Heart right ventricle (tissue), 16 donors: ENCODE measurements around the gene IGFL4. TPM values are rescaled to one million over a fixed set of nuclear protein-coding genes. Genes with fewer than 3 reads are reported as not detected.
A peak's percentile ranks its signal among the peaks of the same experiment; 100 is the strongest.

ENCODE experiments used
- ATAC-seq, 8 donors: fragments of 200-7000 bp; cut with Tn5 transposase; one replicate each; pipeline ENCODE4 v1.9.1; 2020; ENCODE audit warnings: mild to moderate bottlenecking in 8 of 8, moderate library complexity in 8 of 8, moderate number of reproducible peaks in 1 of 8
- DNase-seq, 2 donors: peaks; one replicate each; pipeline ENCODE4 v3.0.0-alpha.2; 2020
- H3K27ac ChIP-seq, 10 donors: fragments of 200-600 bp; sonication (generic) in 2 of 10; one replicate each; pipeline versions ENCODE4 v1.5.0 to v1.8.0; 2020 to 2022; ENCODE audit warnings: mild to moderate bottlenecking in 3 of 10
- H3K27me3 ChIP-seq, 7 donors: fragments of 200-600 bp; one replicate each; pipeline ENCODE4 v1.8.0; 2021 to 2022; ENCODE audit warnings: mild to moderate bottlenecking in 2 of 7
- H3K36me3 ChIP-seq, 9 donors: fragments of 200-600 bp; sonication (generic) in 1 of 9; one replicate each; pipeline versions ENCODE4 v1.5.0 to v1.8.0; 2020 to 2022; ENCODE audit warnings: mild to moderate bottlenecking in 2 of 9
- H3K4me1 ChIP-seq, 9 donors: fragments of 200-600 bp; sonication (generic) in 1 of 9; one replicate each; pipeline versions ENCODE4 v1.5.0 to v1.8.0; 2020 to 2022; ENCODE audit warnings: mild to moderate bottlenecking in 4 of 9
- H3K4me3 ChIP-seq, 10 donors: fragments of 200-600 bp; sonication (generic) in 2 of 10; one replicate each; pipeline versions ENCODE4 v1.5.0 to v1.8.0; 2020 to 2022; ENCODE audit warnings: mild to moderate bottlenecking in 7 of 10, moderate library complexity in 2 of 10
- H3K9me3 ChIP-seq, 11 donors: fragments of 200-600 bp in 10 of 11; sonication (generic) in 2 of 11; one replicate each; pipeline versions ENCODE4 v1.5.0 to v1.8.0; 2013 to 2022; ENCODE audit warnings: mild to moderate bottlenecking in 2 of 11, control low read depth in 1 of 11, moderate library complexity in 1 of 11
- WGBS, 2 donors: extraction: QIAGEN DNeasy Blood & Tissue Kit; methylation state at CpG; one replicate each; pipeline ENCODE4 v1.1.7; 2013; ENCODE audit warnings: inconsistent platforms in 1 of 2; 5-methylcytosine and 5-hydroxymethylcytosine counted together
- intact Hi-C, 10 donors: fragments of 100-400 bp; cut with DNase I; formaldehyde crosslinking; loops; one replicate each; pipeline versions ENCODE4 v1.11.1 to v1.14.2; 2022
- polyA plus RNA-seq, 2 donors: library from polyadenylated mRNA; stranded (reverse); fragments of 200-250 nt; gene quantifications; one replicate each; pipeline ENCODE4 v1.2.3, GENCODE V29; 2013
- total RNA-seq, 10 donors: library from RNA; stranded (reverse); fragmentation: NEBNext Ultra II Directional in 3 of 10; extraction: Animal tissue kit (Norgen Biotek cat#: 25700) in 3 of 10; gene quantifications; one replicate each; pipeline versions ENCODE4 v1.2.1 to v1.2.4, GENCODE V29; 2021 to 2023
- TF ChIP-seq, protein P1 (sequence below), 9 donors: fragments of 200-600 bp; sonication (generic) in 2 of 9; IDR thresholded peaks; one replicate each; pipeline versions ENCODE4 v1.5.0 to v1.8.0; 2021 to 2022; ENCODE audit warnings: antibody characterized with exemption in 9 of 9, mild to moderate bottlenecking in 5 of 9, moderate library complexity in 1 of 9
- donor health status: Arrhythmogenic right ventricular cardiomyopathy.
- donor health status: ischemic (EF 13 %, LVEDD 7.1; RV severe dilation, severe dysfunction).
- donor health status: healthy with polysubstance abuse.
- donor health status: DM: no; HTN: yes; CAD: no.
- donor health status: DM: no; HTN: no; CAD: no.
- donor health status: ischemic (EF 25% LVEDD 6.9; RV normal size, moderate dysfunction).
- donor health status: ischemic (EF 25% LVEDD 5.7; RV mildly dilated, moderate dysfunction).
- donor health status: healthy.
- donor health status: DM: yes; HTN: yes; CAD: no.
- donor health status: Ischemic cardiomyopathy.
- donor health status: ischemic (EF 35%, LVEDD 5.7; RV mildly dilated, moderate dysfunction).
- donor health status: nonischemic (EF 11% LVEDD 7.7; RV severe dilation, severe dysfunction).
- donor health status: DM: yes; HTN: yes; CAD: no.
- donor health status: PGD.
- donor health status: ischemic (EF 29% LVEDD 5.4; RV normal size, mild dysfunction).
- donor health status: nonischemic (EF 23%, LVEDD 6.1; RV moderate dilation, normal function).

The IGFL4 gene
- total and polyA plus RNA-seq, 12 donors: not detected

DNA sequence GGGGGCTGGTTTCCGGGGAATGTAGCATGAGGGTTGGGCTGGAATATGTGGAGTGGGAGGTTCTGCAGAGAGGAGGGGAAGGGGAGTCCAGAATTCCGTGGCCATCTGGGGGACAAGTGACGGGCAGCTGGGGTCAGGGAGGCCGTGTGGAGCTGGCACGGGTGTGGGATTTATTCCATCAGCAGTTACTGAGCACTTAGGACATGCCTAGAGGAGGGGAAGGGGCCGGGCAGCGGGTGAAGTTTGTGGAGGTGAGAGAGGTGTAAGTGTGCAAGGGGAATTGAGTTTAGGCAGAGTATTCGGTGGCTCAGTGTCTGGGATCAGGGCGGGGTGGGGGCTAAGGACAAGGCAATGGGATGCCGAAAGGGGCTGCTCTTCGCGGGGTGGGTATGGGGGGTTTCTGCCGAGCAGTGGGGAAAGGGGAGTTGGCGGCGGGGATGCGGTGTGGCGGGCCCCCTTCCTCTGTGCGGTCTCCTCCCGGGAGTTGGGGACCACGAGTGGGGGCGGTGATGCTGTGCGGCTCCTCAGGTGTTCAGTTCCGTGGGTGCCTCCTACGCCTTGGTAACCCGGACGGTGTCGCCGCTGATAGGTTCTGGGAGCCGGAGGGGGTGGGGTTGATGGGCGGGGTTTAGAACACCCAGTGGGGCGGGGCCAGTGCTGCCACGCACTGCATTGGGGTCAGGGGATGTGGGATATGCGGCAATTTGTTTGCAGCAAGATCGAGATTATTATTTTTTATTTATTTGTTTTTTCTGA lies 40.1 kb downstream of the IGFL4 start:
- ATAC-seq (peak in 6 of 8 donors; percentile 23 to 54 (median 43)), DNase-seq (peak in 1 of 2 donors; percentile 44)
- Histone ChIP-seq H3K27ac (no peak overlapping the region), H3K4me1 (peaks cover 3 to 25% (median 14%) of the 10 kb centered on the region in 9 donors), H3K4me3 (no peak overlapping the region), H3K9me3 (no peaks in the 10 kb centered on the region), H3K36me3 (peaks cover 0 to 26% (median 0%) of the 10 kb centered on the region in 9 donors), H3K27me3 (peaks cover 0 to 20% (median 0%) of the 10 kb centered on the region in 7 donors)
- intact Hi-C loops: loop anchor here in 1 of 10 donors (10.0 kb wide), 1 partner anchor 86 kb away; the partner anchor contains the start of gene NANOS2
- TF ChIP-seq, protein P1, sequence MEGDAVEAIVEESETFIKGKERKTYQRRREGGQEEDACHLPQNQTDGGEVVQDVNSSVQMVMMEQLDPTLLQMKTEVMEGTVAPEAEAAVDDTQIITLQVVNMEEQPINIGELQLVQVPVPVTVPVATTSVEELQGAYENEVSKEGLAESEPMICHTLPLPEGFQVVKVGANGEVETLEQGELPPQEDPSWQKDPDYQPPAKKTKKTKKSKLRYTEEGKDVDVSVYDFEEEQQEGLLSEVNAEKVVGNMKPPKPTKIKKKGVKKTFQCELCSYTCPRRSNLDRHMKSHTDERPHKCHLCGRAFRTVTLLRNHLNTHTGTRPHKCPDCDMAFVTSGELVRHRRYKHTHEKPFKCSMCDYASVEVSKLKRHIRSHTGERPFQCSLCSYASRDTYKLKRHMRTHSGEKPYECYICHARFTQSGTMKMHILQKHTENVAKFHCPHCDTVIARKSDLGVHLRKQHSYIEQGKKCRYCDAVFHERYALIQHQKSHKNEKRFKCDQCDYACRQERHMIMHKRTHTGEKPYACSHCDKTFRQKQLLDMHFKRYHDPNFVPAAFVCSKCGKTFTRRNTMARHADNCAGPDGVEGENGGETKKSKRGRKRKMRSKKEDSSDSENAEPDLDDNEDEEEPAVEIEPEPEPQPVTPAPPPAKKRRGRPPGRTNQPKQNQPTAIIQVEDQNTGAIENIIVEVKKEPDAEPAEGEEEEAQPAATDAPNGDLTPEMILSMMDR (IDR thresholded peaks at IDR 0.05): no peak
- 7 to 13% methylated on average over 33 to 34 of the region's 34 CpGs for WGBS, 2 donors

DNA sequence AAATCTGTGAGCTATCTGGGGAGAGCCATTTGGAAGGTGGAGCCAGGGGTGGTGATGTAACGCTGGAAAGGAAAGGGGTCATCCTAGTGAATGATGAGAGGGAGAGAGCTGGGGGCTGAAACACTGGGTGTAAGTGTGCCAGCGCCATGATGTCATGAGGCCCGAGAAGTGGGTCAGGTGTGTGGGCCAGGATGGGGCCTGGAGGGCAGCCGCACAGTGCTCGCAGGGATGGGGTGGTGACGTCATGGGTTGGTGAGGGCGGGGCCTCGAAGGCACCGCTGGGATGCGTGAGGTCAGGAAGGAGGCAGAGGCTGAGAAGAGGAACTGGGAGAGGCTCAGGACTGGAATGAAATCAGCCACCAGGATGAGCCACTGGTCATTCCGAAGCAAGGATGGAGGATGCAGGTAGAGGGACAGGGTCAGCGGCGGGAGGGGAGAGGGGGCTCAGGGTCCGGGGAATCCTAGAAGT lies 41.1 kb downstream of the IGFL4 start:
- 12 to 15% methylated on average over 14 of the region's 14 CpGs for WGBS, 2 donors
- Histone ChIP-seq H3K4me1 (peaks cover 3 to 27% (median 16%) of the 10 kb centered on the region in 9 donors), H3K27ac (no peak overlapping the region), H3K27me3 (peaks cover 0 to 20% (median 0%) of the 10 kb centered on the region in 7 donors), H3K4me3 (no peak overlapping the region), H3K36me3 (peaks cover 0 to 22% (median 0%) of the 10 kb centered on the region in 9 donors), H3K9me3 (no peaks in the 10 kb centered on the region)
- TF ChIP-seq, protein P1 (IDR thresholded peaks at IDR 0.05): no peak
- intact Hi-C loops: loop anchor here in 3 of 10 donors (5.0 to 10.0 kb wide), 3 partner anchors 72 to 137 kb away; partner anchors contain the start of genes FOXA3 (in 1 of the 3), NANOS2 (in 1 of the 3) and SYMPK (in 1 of the 3)
- DNase-seq (no peak), ATAC-seq (no peak)

DNA sequence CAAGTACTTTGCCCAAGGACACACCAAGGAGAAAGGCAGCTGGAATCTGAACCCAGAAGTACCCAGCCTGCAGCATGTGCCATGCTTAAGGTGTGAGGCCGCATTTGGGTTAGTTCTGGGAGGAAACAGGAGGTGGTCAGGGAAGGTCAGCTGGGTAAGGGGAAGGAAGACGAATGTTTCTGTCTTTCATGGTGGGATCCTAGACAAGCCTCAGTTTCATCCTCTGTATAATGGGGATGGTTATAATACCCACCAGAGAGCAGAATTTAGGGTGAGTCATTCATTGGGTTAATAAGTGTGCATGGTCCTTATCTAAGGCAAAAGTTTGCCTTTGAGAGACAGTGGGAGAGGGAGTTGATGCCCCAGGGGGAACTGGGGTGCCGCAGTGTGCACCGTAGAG lies 42.0 kb downstream of the IGFL4 start:
- ATAC-seq (no peak), DNase-seq (no peak)
- H3K36me3 ChIP-seq: peaks cover 0 to 22% (median 0%) of the 10 kb centered on the region in 9 donors
- peaks cover 0 to 20% (median 0%) of the 10 kb centered on the region in 7 donors for H3K27me3 ChIP-seq
- H3K4me3 ChIP-seq: no peak overlapping the region
- peaks cover 3 to 32% (median 21%) of the 10 kb centered on the region in 9 donors for H3K4me1 ChIP-seq
- no peaks in the 10 kb centered on the region for H3K9me3 ChIP-seq
- H3K27ac ChIP-seq: no peak overlapping the region
- TF ChIP-seq, protein P1 (IDR thresholded peaks at IDR 0.05): no peak
- intact Hi-C loops: loop anchor here in 2 of 10 donors (5.0 kb wide), 2 partner anchors 72 to 137 kb away; partner anchors contain the start of genes FOXA3 (in 1 of the 2) and SYMPK (in 1 of the 2)
- 91 to 96% methylated on average over 4 of the region's 4 CpGs for WGBS, 2 donors

DNA sequence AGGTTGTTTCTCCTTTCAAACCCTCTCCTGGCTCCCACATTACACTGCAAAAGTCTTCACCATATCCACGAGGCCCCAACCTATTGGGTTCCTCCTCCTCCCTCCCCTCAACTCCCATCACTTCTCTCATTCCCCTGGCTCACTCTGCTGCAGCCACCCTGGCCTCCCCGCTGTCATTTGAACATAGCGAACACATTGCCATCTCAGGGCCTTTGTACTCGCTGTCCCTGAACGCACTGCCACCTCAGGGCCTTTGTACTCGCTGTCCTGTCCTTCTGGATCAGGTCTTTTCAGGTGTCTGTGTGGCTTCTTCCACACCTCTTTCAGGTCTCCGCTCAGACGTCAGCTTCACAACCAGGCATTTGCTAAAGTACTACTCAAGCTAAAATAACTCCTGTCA lies 43.9 kb downstream of the IGFL4 start:
- no peak overlapping the region for H3K4me3 ChIP-seq
- intact Hi-C loops: loop anchor here in 2 of 10 donors (5.0 kb wide), 2 partner anchors 70 to 135 kb away; partner anchors contain the start of genes FOXA3 (in 1 of the 2) and SYMPK (in 1 of the 2)
- no peak for DNase-seq
- H3K27me3 ChIP-seq: peaks cover 0 to 20% (median 0%) of the 10 kb centered on the region in 7 donors
- 80 to 91% methylated on average over 8 of the region's 8 CpGs for WGBS, 2 donors
- H3K36me3 ChIP-seq: peaks cover 0 to 13% (median 0%) of the 10 kb centered on the region in 9 donors
- no peaks in the 10 kb centered on the region for H3K9me3 ChIP-seq
- no peak for ATAC-seq
- peaks cover 3 to 32% (median 21%) of the 10 kb centered on the region in 9 donors for H3K4me1 ChIP-seq
- TF ChIP-seq, protein P1 (IDR thresholded peaks at IDR 0.05): no peak
- H3K27ac ChIP-seq: no peak overlapping the region
